ENCODE data around the gene GTPBP6.
"Not testable (repeated sequence)": the region's sequence is repeated elsewhere in the genome, so short reads cannot be mapped to it uniquely, and the experiment has no call there.

GTPBP6 gene

GRCh38 chrX:261167-261918 lies 57.3 kb downstream of the GTPBP6 start:
- DNase-seq: no peak

- no peak for DNase-seq
Measured at GRCh38 chrX:259692-260355, 58.8 kb downstream of the GTPBP6 start.

DNA sequence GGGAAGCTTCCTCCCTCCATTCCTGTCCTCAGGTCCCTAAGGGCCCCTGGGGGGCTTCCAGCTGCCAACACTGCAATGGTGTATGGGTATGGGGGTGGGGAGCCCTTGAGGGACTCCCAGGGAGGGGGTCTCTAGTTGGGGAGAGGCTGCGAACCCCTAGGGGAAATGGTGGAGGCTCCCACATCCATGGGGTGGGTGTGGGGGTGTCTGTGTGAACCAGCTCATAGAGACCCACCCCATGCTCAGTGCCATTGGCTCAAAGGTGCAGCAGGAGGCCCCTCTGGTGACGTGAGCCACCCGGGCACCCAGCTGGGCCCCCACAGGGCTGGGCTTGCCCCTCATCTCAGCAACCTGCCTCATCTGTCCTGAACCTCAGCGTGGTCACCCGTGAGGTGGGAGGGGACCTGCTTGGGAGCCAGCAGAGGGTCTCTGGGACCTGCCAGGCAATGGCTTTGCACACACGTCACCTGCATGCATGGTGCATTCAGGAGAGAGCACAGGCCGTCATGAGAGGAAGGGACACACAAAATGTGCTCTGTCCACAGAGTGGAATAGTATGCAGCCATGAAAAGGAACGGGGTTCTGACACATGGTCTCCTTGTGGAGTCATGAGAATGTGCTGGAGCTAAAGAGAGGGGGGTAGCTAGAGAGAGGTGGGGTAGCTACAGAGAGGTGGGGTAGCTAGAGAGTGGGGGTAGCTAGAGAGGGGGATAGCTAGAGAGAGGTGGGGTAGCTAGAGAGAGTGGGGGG lies 60.1 kb downstream of the GTPBP6 start:
- DNase-seq: no peak

DNA sequence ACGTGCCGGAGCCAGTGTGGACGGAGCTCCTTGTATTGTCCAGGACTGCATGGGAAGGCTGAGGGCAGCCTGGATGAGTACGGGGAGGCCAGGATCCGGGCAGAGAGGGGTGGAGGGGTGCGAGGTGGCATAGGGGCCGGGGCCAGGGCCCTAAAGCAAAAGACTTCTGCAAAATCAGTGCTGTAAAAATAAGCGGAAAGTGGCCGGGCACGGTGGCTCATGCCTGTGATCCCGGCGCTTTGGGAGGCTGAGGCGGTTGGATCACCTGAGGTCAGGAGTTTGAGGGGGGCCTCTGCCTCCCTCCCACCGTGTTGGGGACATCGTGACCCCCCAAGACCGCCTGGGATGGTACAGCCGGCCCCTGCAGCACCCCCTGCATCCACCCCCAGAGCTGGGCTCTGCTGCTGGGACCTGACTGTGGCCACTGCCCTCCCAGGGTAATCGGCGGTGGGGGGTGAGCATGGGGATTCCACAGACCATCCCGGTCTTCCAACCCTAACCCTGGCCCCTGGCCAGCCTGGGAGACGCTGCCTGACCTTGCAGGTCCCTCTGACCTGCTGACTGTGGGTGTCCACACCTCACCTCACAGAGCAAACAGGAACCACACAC lies 60.8 kb downstream of the GTPBP6 start:
- DNase-seq: no peak

DNA sequence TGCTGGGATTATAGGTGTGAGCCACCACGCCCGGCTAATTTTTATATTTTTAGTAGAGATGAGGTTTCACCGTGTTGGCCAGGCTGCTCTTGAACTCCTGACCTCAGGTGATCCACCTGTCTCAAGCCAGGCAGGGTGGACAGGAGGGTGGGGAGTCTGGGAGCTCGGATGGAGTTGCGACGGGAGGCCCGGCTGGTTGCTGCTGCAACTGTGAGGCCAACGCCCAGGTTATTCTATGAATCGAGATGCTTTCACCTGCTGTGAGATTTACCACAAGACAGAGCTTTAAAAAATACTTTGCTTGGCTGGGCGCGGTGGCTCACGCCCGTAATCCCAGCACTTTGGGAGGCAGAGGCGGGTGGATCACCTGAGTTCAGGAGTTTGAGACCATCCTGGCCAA lies 61.5 kb downstream of the GTPBP6 start:
- DNase-seq: not testable (repeated sequence)

DNA sequence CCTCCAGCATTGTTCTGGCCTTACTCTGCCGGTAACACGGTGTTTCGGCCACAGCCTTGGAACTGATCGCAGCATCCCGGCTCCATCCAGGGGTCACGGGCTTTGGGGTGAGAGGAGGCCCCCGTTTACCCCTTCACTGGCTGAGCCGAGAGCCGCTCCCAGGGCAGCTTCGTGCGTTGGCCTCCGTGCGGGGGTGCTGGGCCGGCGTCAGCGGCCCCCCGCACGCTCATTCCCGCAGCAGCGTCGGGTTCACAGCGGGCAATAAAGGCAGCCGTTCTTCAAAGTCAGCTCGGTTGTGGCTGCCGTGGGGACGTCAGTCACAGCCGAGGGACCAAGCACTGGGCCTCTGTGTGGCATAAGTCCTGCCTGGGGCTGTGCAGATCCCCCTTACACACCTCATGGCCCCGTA lies 62.7 kb downstream of the GTPBP6 start:
- no peak for DNase-seq
